Thymus (tissue), 14 donors: ENCODE results near the gene XPO5. TPM values are rescaled to one million over a fixed set of nuclear protein-coding genes. Genes with fewer than 3 reads are reported as not detected.

Experiments
- DNase-seq, 9 donors: peaks; one replicate each; pipeline ENCODE4 v3.0.0-alpha.2; 2013; ENCODE audit warnings: low spot score in 9 of 9, low read depth in 6 of 9, missing footprints in 1 of 9
- H3K27ac ChIP-seq, 2 donors: one replicate each; pipeline ENCODE4 v1.5.1; 2013; ENCODE audit warnings: control low read depth in 1 of 2, low read depth in 1 of 2, low read length in 1 of 2, mild to moderate bottlenecking in 1 of 2, moderate library complexity in 1 of 2
- H3K27me3 ChIP-seq, 2 donors: one replicate each; pipeline ENCODE4 v1.5.1; 2013; ENCODE audit warnings: low read length in 1 of 2; ENCODE audit not compliant: control insufficient read depth in 2 of 2, insufficient read depth in 1 of 2
- H3K36me3 ChIP-seq, 2 donors: one replicate each; pipeline ENCODE4 v1.5.1; 2013; ENCODE audit warnings: low read length in 1 of 2, mild to moderate bottlenecking in 1 of 2, moderate library complexity in 1 of 2; ENCODE audit not compliant: control insufficient read depth in 2 of 2, insufficient read depth in 2 of 2
- H3K4me1 ChIP-seq, 2 donors: one replicate each; pipeline ENCODE4 v1.5.1; 2013; ENCODE audit warnings: low read length in 2 of 2; ENCODE audit not compliant: control insufficient read depth in 2 of 2, insufficient read depth in 2 of 2
- H3K4me3 ChIP-seq, 2 donors: one replicate each; pipeline ENCODE4 v1.5.1; 2013; ENCODE audit warnings: low read length in 2 of 2, control low read depth in 1 of 2, mild to moderate bottlenecking in 1 of 2
- H3K9me3 ChIP-seq, 2 donors: one replicate each; pipeline ENCODE4 v1.5.1; 2013; ENCODE audit warnings: low read length in 1 of 2, mild to moderate bottlenecking in 1 of 2; ENCODE audit not compliant: control insufficient read depth in 2 of 2, insufficient read depth in 1 of 2
- WGBS: extraction: QIAGEN DNeasy Blood & Tissue Kit; methylation state at CpG from one replicate; pipeline ENCODE4 v1.1.7; 2013; 5-methylcytosine and 5-hydroxymethylcytosine counted together
- long read RNA-seq, 10 donors: transcript quantifications; one replicate each; lab custom pipeline, GENCODE V29; 2026
- polyA plus RNA-seq: library from polyadenylated mRNA; stranded (reverse); fragments of 200-250 nt; gene quantifications from one replicate; pipeline ENCODE4 v1.2.3, GENCODE V29; 2013
- total RNA-seq: library from RNA; stranded (reverse); fragments of 120-200 nt; gene quantifications from one replicate; pipeline ENCODE4 v1.2.4, GENCODE V29; 2013
- donor health status: healthy.

The XPO5 gene
- 22.4 TPM for total RNA-seq
- 16.7 TPM for polyA plus RNA-seq
- long read RNA-seq, donor 1, full-length matches to known transcripts = 1 of 1 reads
- long read RNA-seq, donor 1, partial matches to known transcripts = 0 of 1 reads
- long read RNA-seq, donor 1, other reads (novel, unspliced or antisense) = 0 of 1 reads
- long read RNA-seq, donor 2 = 0 reads
- long read RNA-seq, donor 3, partial matches to known transcripts = 0 of 1 reads
- long read RNA-seq, donor 3, other reads (novel, unspliced or antisense) = 0 of 1 reads
- long read RNA-seq, donor 4, full-length matches to known transcripts = 2 of 2 reads
- long read RNA-seq, donor 4, partial matches to known transcripts = 0 of 2 reads
- long read RNA-seq, donor 4, other reads (novel, unspliced or antisense) = 0 of 2 reads
- long read RNA-seq, donor 5, full-length matches to known transcripts = 3 of 3 reads
- long read RNA-seq, donor 5, partial matches to known transcripts = 0 of 3 reads
- long read RNA-seq, donor 5, other reads (novel, unspliced or antisense) = 0 of 3 reads
- long read RNA-seq, donor 6, partial matches to known transcripts = 5 of 11 reads
- long read RNA-seq, donor 6, other reads (novel, unspliced or antisense) = 6 of 11 reads
- long read RNA-seq, donor 7, partial matches to known transcripts = 0 of 2 reads
- long read RNA-seq, donor 7, other reads (novel, unspliced or antisense) = 0 of 2 reads
- long read RNA-seq, donor 8 = 0 reads
- long read RNA-seq, donor 9, full-length matches to known transcripts = 2 of 2 reads
- long read RNA-seq, donor 9, partial matches to known transcripts = 0 of 2 reads
- long read RNA-seq, donor 9, other reads (novel, unspliced or antisense) = 0 of 2 reads
- long read RNA-seq, donor 10, partial matches to known transcripts = 19 of 19 reads
- long read RNA-seq, donor 10, other reads (novel, unspliced or antisense) = 0 of 19 reads

DNA sequence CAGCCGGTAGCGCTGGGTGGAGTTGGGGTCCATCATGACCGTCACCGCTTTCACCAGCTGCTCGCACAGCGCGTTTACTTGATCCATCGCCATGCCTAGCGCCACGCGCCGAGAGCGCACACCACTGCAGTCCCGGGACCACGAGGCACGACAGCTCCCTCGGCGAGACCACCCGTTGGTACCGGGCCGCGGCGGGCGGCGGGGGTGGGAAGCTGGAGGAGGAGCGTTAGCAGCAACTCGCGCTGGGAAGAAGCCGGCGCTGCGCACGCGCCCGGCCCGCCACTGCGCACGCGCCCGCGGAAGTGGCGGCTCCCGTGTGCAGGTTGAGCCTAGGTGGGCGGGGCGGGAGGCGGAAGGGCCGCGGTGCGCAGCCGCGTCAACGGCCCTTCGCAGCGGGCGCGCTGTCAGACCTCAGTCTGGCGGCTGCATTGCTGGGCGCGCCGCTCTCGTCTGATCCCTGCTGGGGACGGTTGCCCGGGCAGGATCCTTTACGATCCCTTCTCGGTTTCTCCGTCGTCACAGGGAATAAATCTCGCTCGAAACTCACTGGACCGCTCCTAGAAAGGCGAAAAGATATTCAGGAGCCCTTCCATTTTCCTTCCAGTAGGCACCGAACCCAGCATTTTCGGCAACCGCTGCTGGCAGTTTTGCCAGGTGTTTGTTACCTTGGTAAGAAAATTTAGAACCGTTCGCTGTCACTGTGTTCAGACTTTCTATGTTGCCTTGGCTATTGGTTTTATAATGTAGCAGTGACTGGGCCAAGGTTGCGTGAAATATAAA is at the start of gene XPO5, which contains the start of gene POLH:
Gene XPO5 (minus strand): TSS at position 267 of the 780 bp plus-strand sequence. CDS start 174 bp downstream, at position 93.
Gene POLH (plus strand): TSS at position 414 of the 780 bp plus-strand sequence. CDS start 6,135 bp downstream, outside the sequence.
- H3K36me3 ChIP-seq = peaks cover 3 to 26% of the 10 kb centered on the region in 2 donors
- no peaks in the 10 kb centered on the region for H3K27me3 ChIP-seq
- no peaks in the 10 kb centered on the region for H3K9me3 ChIP-seq
- H3K27ac ChIP-seq = peak within 1 kb of the TSS; percentile 86 to 87
- H3K4me3 ChIP-seq = peak within 1 kb of the TSS; percentile 73 to 83
- peak; percentile 74 to 95 (median 86) for DNase-seq
- WGBS = under 1% methylated on average over 76 of the region's 76 CpGs
- peaks cover 15 to 16% of the 10 kb centered on the region in 2 donors for H3K4me1 ChIP-seq

GRCh38 chr6:43625393-43625992 is 49.7 kb upstream of the XPO5 start:
- WGBS = 98% methylated on average over 16 of the region's 16 CpGs
- H3K4me3 ChIP-seq = no peak overlapping the region
- peaks cover 0 to 3% of the 10 kb centered on the region in 2 donors for H3K9me3 ChIP-seq
- H3K4me1 ChIP-seq = peaks cover 11 to 29% of the 10 kb centered on the region in 2 donors
- H3K36me3 ChIP-seq = peaks cover 58 to 59% of the 10 kb centered on the region in 2 donors
- no peak for DNase-seq
- no peak overlapping the region for H3K27ac ChIP-seq
- H3K27me3 ChIP-seq = no peaks in the 10 kb centered on the region

DNA sequence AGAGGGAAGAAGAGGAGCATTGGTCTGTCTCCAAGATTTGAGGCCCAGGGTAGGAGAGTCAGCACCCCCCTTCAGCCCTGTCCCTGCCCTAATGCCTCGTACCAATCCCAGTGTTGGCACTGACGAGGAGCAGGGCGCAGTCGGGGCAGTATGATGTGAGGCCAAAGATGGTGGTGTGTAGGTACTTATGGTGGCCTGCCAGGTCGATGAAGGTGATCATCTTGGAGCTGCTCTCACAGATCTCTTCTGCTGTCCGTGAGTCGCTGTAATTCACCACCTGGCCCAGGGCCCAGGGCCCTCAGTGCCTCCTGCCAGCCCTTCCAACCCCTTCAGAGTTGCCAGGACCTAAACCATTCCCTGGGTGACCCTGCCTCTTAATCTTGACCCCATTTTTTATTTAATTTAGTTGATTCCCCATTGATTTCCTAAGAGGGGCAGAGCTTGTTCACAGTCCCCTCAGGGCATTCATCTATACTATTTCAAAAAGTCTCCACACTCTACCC is 49.0 kb upstream of the XPO5 start:
- H3K4me1 ChIP-seq = peaks cover 8 to 23% of the 10 kb centered on the region in 2 donors
- no peak overlapping the region for H3K27ac ChIP-seq
- H3K27me3 ChIP-seq = no peaks in the 10 kb centered on the region
- peaks cover 0 to 3% of the 10 kb centered on the region in 2 donors for H3K9me3 ChIP-seq
- DNase-seq = no peak
- no peak overlapping the region for H3K4me3 ChIP-seq
- WGBS = 97% methylated on average over 7 of the region's 7 CpGs
- peaks cover 64 to 66% of the 10 kb centered on the region in 2 donors for H3K36me3 ChIP-seq

GRCh38 chr6:43623880-43624785 is 48.3 kb upstream of the XPO5 start:
- Histone ChIP-seq H3K4me1 (peaks cover 8 to 19% of the 10 kb centered on the region in 2 donors), H3K36me3 (peaks cover 65 to 73% of the 10 kb centered on the region in 2 donors), H3K27ac (no peak overlapping the region), H3K4me3 (no peak overlapping the region), H3K9me3 (peaks cover 0 to 3% of the 10 kb centered on the region in 2 donors), H3K27me3 (no peaks in the 10 kb centered on the region)
- 97% methylated on average over 12 of the region's 12 CpGs for WGBS
- DNase-seq = no peak

DNA sequence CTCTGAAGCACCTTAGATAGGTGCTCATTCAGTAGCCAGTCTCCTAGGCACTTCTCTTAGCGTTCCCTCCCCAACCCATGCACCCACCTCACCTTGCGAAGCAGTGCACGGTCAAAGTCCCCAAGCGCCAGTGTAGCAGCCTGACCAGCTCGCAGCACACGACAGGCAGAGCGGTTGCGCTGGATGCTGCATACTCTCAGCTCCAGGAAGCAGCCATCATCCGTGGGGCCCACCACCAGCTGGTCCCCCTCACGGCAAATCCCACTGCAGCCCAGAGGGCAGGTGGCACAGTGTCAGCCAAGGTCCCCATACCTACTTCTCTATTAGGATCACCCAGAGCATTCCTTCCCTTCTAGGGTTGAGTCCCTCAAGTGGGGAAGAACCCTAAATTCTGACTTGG is 46.7 kb upstream of the XPO5 start:
- peaks cover 65 to 76% of the 10 kb centered on the region in 2 donors for H3K36me3 ChIP-seq

GRCh38 chr6:43621836-43622180 is 46.0 kb upstream of the XPO5 start:
- Histone ChIP-seq H3K36me3 (peaks cover 69 to 76% of the 10 kb centered on the region in 2 donors), H3K27ac (no peak overlapping the region), H3K4me3 (no peak overlapping the region), H3K4me1 (peaks cover 0 to 1% of the 10 kb centered on the region in 2 donors), H3K9me3 (no peaks in the 10 kb centered on the region), H3K27me3 (no peaks in the 10 kb centered on the region)
- WGBS = 97% methylated on average over 10 of the region's 10 CpGs
- DNase-seq = no peak

More for the DNA sequence above, 46.7 kb upstream of the XPO5 start:
- Histone ChIP-seq H3K27me3 (no peaks in the 10 kb centered on the region), H3K4me3 (no peak overlapping the region), H3K27ac (no peak overlapping the region), H3K4me1 (peaks cover 5 to 9% of the 10 kb centered on the region in 2 donors), H3K9me3 (no peaks in the 10 kb centered on the region)
- DNase-seq = no peak
- 99% methylated on average over 10 of the region's 10 CpGs for WGBS

- Histone ChIP-seq H3K27ac (no peak overlapping the region), H3K4me3 (no peak overlapping the region), H3K36me3 (peaks cover 68 to 74% of the 10 kb centered on the region in 2 donors), H3K9me3 (no peaks in the 10 kb centered on the region), H3K27me3 (no peaks in the 10 kb centered on the region), H3K4me1 (no peaks in the 10 kb centered on the region)
- 97% methylated on average over 12 of the region's 12 CpGs for WGBS
- DNase-seq = no peak
Measured at GRCh38 chr6:43621078-43621835, 45.4 kb upstream of the XPO5 start.
